HepG2 (cell line): ENCODE measurements around the gene CLEC4D. TPM values are rescaled to one million over a fixed set of nuclear protein-coding genes. Genes with fewer than 3 reads are reported as not detected.

Experiments used
- ATAC-seq: fragments of 200-7000 bp; cut with Tn5 transposase; 3 replicates; pipeline ENCODE4 v1.9.1; 2020; ENCODE audit warnings: mild to moderate bottlenecking, moderate library complexity
- BruUV-seq: library from RNA; stranded (reverse); fragments of 400-500 nt; replicated peaks from 2 replicates; lab custom pipeline; 2021; lab: Mats Ljungman, UMichigan
- CTCF ChIA-PET: fragments of 300-600 bp; formaldehyde crosslinking; extraction: SDS; loops from one replicate; lab custom pipeline; 2021; ENCODE audit warnings: low total read pairs, inconsistent platforms, low intra/inter-chr PET ratio; lab: Yijun Ruan, JAX
- POLR2A ChIA-PET: fragments of 350-600 bp; sonication (Branson Sonifier 250); formaldehyde crosslinking; loops from one replicate; lab custom pipeline; 2020; ENCODE audit warnings: antibody characterized with exemption, inconsistent platforms; lab: Yijun Ruan, JAX
- DNase-seq: peaks from one replicate; pipeline ENCODE4 v3.0.0-alpha.2; 2015; ENCODE audit warnings: low spot score
- FAIRE-seq: peaks from 3 replicates; lab custom pipeline; 2011; peaks lifted over from hg19 to GRCh38; lab: Jason Lieb, UNC
- H2AFZ ChIP-seq: one replicate; pipeline ENCODE4 v1.6.1; 2011; ENCODE audit warnings: low read length, inconsistent platforms
- H3K27ac ChIP-seq: fragments of 300-600 bp; 3 replicates; pipeline ENCODE4 v1.8.0; 2011; ENCODE audit warnings: mixed run types, mild to moderate bottlenecking, mixed read lengths, low read length, inconsistent platforms; ENCODE audit not compliant: insufficient read depth; ENCODE audit errors: extremely low read length
- H3K27me3 ChIP-seq, 2 experiments: fragments of 200-600 bp in 1 of 2; 2 replicates in 1 of 2; 3 replicates in 1 of 2; pipeline versions ENCODE4 v1.6.0 to v1.8.0; 2011; ENCODE audit warnings: low read length in 2 of 2, mild to moderate bottlenecking in 2 of 2, moderate library complexity in 2 of 2, inconsistent platforms in 1 of 2; ENCODE audit not compliant: insufficient read depth in 2 of 2, control insufficient read depth in 1 of 2
- H3K36me3 ChIP-seq, 2 experiments: fragments of 200-600 bp in 1 of 2; replicated peaks in 1 of 2; 2 replicates in 1 of 2; 3 replicates in 1 of 2; pipeline versions ENCODE4 v1.5.1 to v1.8.0; 2011; ENCODE audit warnings: low read length in 2 of 2, inconsistent platforms in 1 of 2; ENCODE audit not compliant: insufficient read depth in 2 of 2, control insufficient read depth in 1 of 2
- H3K4me1 ChIP-seq: 2 replicates; pipeline ENCODE4 v1.5.1; 2012; ENCODE audit warnings: low read length, inconsistent platforms; ENCODE audit not compliant: insufficient read depth
- H3K4me2 ChIP-seq: 2 replicates; pipeline ENCODE4 v1.6.0; 2011; ENCODE audit warnings: low read depth, low read length, inconsistent platforms
- H3K4me3 ChIP-seq, 3 experiments: fragments of 200-600 bp in 1 of 3; sonication (generic), shearing (Covaris generic) in 1 of 3; replicated peaks in 1 of 3; 2 replicates each; pipeline ENCODE4 v1.5.1; 2011 to 2016; ENCODE audit warnings: low read length in 3 of 3, inconsistent platforms in 2 of 3, low read depth in 2 of 3, mild to moderate bottlenecking in 2 of 3, control low read depth in 1 of 3, mixed read lengths in 1 of 3; ENCODE audit not compliant: insufficient read depth in 1 of 3
- H3K79me2 ChIP-seq: one replicate; pipeline ENCODE4 v1.6.1; 2011; ENCODE audit warnings: low read length, inconsistent platforms; ENCODE audit not compliant: insufficient read depth
- H3K9ac ChIP-seq: 2 replicates; pipeline ENCODE4 v1.6.0; 2011; ENCODE audit warnings: mild to moderate bottlenecking, low read depth, low read length, inconsistent platforms; ENCODE audit not compliant: insufficient read depth
- H3K9me3 ChIP-seq: 2 replicates; pipeline ENCODE4 v1.5.1; 2012; ENCODE audit warnings: mild to moderate bottlenecking, low read length
- H4K20me1 ChIP-seq: 2 replicates; pipeline ENCODE4 v1.6.0; 2011; ENCODE audit warnings: inconsistent platforms, mild to moderate bottlenecking, low read length, moderate library complexity; ENCODE audit not compliant: insufficient read depth
- CENPX ChIP-seq: sonication (generic); formaldehyde crosslinking; IDR thresholded peaks from 2 replicates; pipeline ENCODE4 v1.9.0; 2021; ENCODE audit warnings: mild to moderate bottlenecking, missing genetic modification reagents, moderate library complexity
- DMAP1 ChIP-seq: IDR thresholded peaks from 2 replicates; pipeline ENCODE4 v1.6.1; 2016
- ISL2 ChIP-seq: sonication (generic); formaldehyde crosslinking; IDR thresholded peaks from 2 replicates; pipeline ENCODE4 v1.5.0; 2020; ENCODE audit warnings: missing genetic modification reagents
- KDM1A ChIP-seq: IDR thresholded peaks from 2 replicates; pipeline ENCODE4 v1.6.1; 2016; ENCODE audit warnings: missing compliant biosample characterization
- MAX ChIP-seq: IDR thresholded peaks from 2 replicates; pipeline ENCODE4 v1.6.1; 2012; ENCODE audit warnings: inconsistent platforms
- MIXL1 ChIP-seq: IDR thresholded peaks from 2 replicates; pipeline ENCODE4 v1.6.1; 2016
- MNT ChIP-seq: fragments of 450-650 bp; IDR thresholded peaks from 2 replicates; pipeline ENCODE4 v1.6.1; 2016
- MTERF4 ChIP-seq: sonication (generic); formaldehyde crosslinking; IDR thresholded peaks from 2 replicates; pipeline ENCODE4 v1.8.0; 2023; ENCODE audit warnings: mild to moderate bottlenecking, missing genetic modification reagents
- NAIF1 ChIP-seq: sonication (generic); formaldehyde crosslinking; IDR thresholded peaks from 2 replicates; pipeline ENCODE4 v1.5.0; 2020; ENCODE audit warnings: mild to moderate bottlenecking, missing genetic modification reagents, borderline replicate concordance
- NR2C2 ChIP-seq: sonication (generic); formaldehyde crosslinking; IDR thresholded peaks from 2 replicates; pipeline ENCODE4 v1.4.0; 2020; ENCODE audit warnings: missing genetic modification reagents, mild to moderate bottlenecking, moderate library complexity, borderline replicate concordance
- RCOR2 ChIP-seq: IDR thresholded peaks from 2 replicates; pipeline ENCODE4 v1.6.1; 2016; ENCODE audit warnings: missing biosample characterization, missing genetic modification reagents
- RXRA ChIP-seq: sonication (generic); formaldehyde crosslinking; IDR thresholded peaks from 2 replicates; pipeline ENCODE4 v1.5.1; 2020; ENCODE audit warnings: missing genetic modification reagents
- SP1 ChIP-seq, 2 experiments: fragments of 450-650 bp in 1 of 2; sonication (generic) in 1 of 2; formaldehyde crosslinking in 1 of 2; IDR thresholded peaks; 2 replicates each; pipeline versions ENCODE4 v1.4.0 to v1.6.1; 2016 to 2020; ENCODE audit warnings: missing genetic modification reagents in 1 of 2
- XRCC5 ChIP-seq: fragments of 200-400 bp; formaldehyde crosslinking; optimal IDR thresholded peaks from 2 replicates; pipeline ENCODE3; 2017; ENCODE audit warnings: mild to moderate bottlenecking, low read length
- ZFP37 ChIP-seq: sonication (generic); formaldehyde crosslinking; IDR thresholded peaks from 2 replicates; pipeline ENCODE4 v1.4.0; 2020; ENCODE audit warnings: missing genetic modification reagents, borderline replicate concordance
- ZNF124 ChIP-seq: sonication (generic); formaldehyde crosslinking; IDR thresholded peaks from 2 replicates; pipeline ENCODE4 v1.4.0; 2020; ENCODE audit warnings: missing genetic modification reagents
- ZNF280D ChIP-seq: sonication (generic); formaldehyde crosslinking; IDR thresholded peaks from 2 replicates; pipeline ENCODE4 v1.5.1; 2020; ENCODE audit warnings: mild to moderate bottlenecking, missing genetic modification reagents
- ZNF292 ChIP-seq: sonication (generic); formaldehyde crosslinking; IDR thresholded peaks from 2 replicates; pipeline ENCODE4 v1.8.1; 2022; ENCODE audit warnings: mild to moderate bottlenecking, low read depth, missing genetic modification reagents, borderline replicate concordance
- ZNF33A ChIP-seq: sonication (generic); formaldehyde crosslinking; IDR thresholded peaks from 2 replicates; pipeline ENCODE4 v1.5.1; 2020; ENCODE audit warnings: missing genetic modification reagents, mild to moderate bottlenecking, moderate library complexity, borderline replicate concordance
- ZNF746 ChIP-seq: sonication (generic); formaldehyde crosslinking; IDR thresholded peaks from 2 replicates; pipeline ENCODE4 v1.8.0; 2022; ENCODE audit warnings: mild to moderate bottlenecking, missing genetic modification reagents
- WGBS: methylation state at CpG from one replicate; pipeline ENCODE4 v1.1.6; 2017; ENCODE audit warnings: low lambda C conversion rate; 5-methylcytosine and 5-hydroxymethylcytosine counted together
- in situ Hi-C: cut with HindIII; loops from 2 replicates; pipeline ENCODE4 v1.10.0; 2017; ENCODE audit warnings: low pct_unique_long_range_greater_than_20kb; ENCODE audit not compliant: extremely low pct_ligation_motif_present
- intact Hi-C: fragments of 100-400 bp; cut with micrococcal nuclease; formaldehyde crosslinking; loops from one replicate; pipeline ENCODE4 v1.10.0; 2022; ENCODE audit not compliant: unreplicated experiment
- polyA plus RNA-seq, 8 experiments: library from polyadenylated mRNA; depleted of rRNA in 3 of 8; stranded (reverse) in 7 of 8; unstranded in 1 of 8; fragments of >200 nt; fragmentation: Illumina TruSeq in 4 of 8; extraction: Trizol in 4 of 8; gene quantifications; 2 replicates each; pipeline versions ENCODE4 v1.2.1 to v1.2.3, GENCODE V29; 2011 to 2016; ENCODE audit warnings: low read depth in 4 of 8, missing spikeins in 1 of 8, mixed read lengths in 1 of 8; ENCODE audit not compliant: insufficient read depth in 1 of 8
- total RNA-seq, 5 experiments: library from RNA; depleted of rRNA; stranded (reverse); fragments of >200 nt; fragmentation: Illumina TruSeq; extraction: Trizol; gene quantifications; 2 replicates each; pipeline ENCODE4 v1.2.3, GENCODE V29; 2016; ENCODE audit warnings: low read depth in 1 of 5

The CLEC4D gene
- total and polyA plus RNA-seq, 2 of the 13 experiments (the other 11 are each of a cell fraction or from before 2014, with no cell fraction given), result not detected

GRCh38 chr12:8532045-8532444 is 18.7 kb downstream of the CLEC4D start:
- no peaks in the 10 kb centered on the region for H3K36me3 ChIP-seq
- H3K9ac ChIP-seq, result no peak overlapping the region
- no peaks in the 10 kb centered on the region for H4K20me1 ChIP-seq
- in situ Hi-C loops (no loop called here), intact Hi-C loops (no loop called here)
- CTCF ChIA-PET, result no interaction called here
- H3K79me2 ChIP-seq, result no peaks in the 10 kb centered on the region
- no peak for FAIRE-seq
- no peak overlapping the region for H3K27ac ChIP-seq
- H3K27me3 ChIP-seq, result peaks cover 2 to 22% of the 10 kb centered on the region in 2 experiments; a peak in 3 of 5 replicates
- no peak overlapping the region for H3K4me3 ChIP-seq
- no TSS peak for BruUV-seq
- no peak overlapping the region for H3K4me2 ChIP-seq
- WGBS, result under 1% methylated on average over 7 of the region's 7 CpGs
- POLR2A ChIA-PET, result no interaction called here
- no peak for DNase-seq
- no peak for ATAC-seq
- no peaks in the 10 kb centered on the region for H3K9me3 ChIP-seq
- H3K4me1 ChIP-seq, result no peaks in the 10 kb centered on the region
- TF ChIP-seq MIXL1 (no peak), NR2C2 (CRISPR knock-in tag) (no peak), ISL2 (CRISPR knock-in tag) (no peak), DMAP1 (CRISPR knock-in tag) (no peak), KDM1A (CRISPR knock-in tag) (no peak), ZNF746 (CRISPR knock-in tag) (no peak), ZFP37 (CRISPR knock-in tag) (no peak), MTERF4 (CRISPR knock-in tag) (no peak), MAX (no peak), NAIF1 (CRISPR knock-in tag) (no peak), XRCC5 (no peak), CENPX (CRISPR knock-in tag) (no peak), RXRA (no peak), ZNF292 (CRISPR knock-in tag) (no peak), ZNF33A (CRISPR knock-in tag) (no peak), SP1 (IDR thresholded peaks at IDR 0.05) (no peak), SP1 (CRISPR knock-in tag; IDR thresholded peaks at IDR 0.05) (no peak), RCOR2 (CRISPR knock-in tag) (no peak), MNT (no peak), ZNF280D (CRISPR knock-in tag) (no peak), ZNF124 (no peak)
- H2AFZ ChIP-seq, result no peak overlapping the region
